ENCODE measurements around the gene FAM114A1.
"Not testable (repeated sequence)": the region's sequence is repeated elsewhere in the genome, so short reads cannot be mapped to it uniquely, and the experiment has no call there.

DNA sequence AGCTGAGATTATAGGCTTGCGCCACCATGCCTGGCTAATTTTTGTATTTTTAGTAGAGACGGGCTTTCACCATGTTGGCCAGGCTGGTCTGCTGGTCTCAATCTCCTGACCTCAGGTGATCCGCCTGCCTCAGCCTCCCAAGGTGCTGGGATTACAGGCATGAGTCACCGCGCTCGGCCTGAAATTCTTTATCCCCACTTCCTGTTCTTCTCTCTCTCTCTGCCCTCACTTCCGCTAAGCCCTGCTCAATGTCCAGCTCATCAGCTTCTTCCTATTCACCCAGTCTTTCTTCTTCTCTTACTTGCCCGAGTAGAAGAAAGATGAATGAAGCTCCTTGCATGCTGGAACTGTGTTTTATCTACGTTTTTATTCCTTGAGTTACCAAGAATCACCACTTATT, 120.7 kb downstream of the FAM114A1 start:
- not testable (repeated sequence) for TF ChIP-seq POLR2AphosphoS5 (IDR thresholded peaks at IDR 0.05; ENCODE audit: insufficient read depth in 1 of 2, low read depth in 1 of 2); POLR2A (IDR thresholded peaks at IDR 0.05)
